WTC11 (cell line): Measurements from ENCODE around the gene RNF215. TPM values are rescaled to one million over a fixed set of nuclear protein-coding genes. Genes with fewer than 3 reads are reported as not detected.

ENCODE experiments used
- ATAC-seq: fragments of 200-7000 bp; cut with Tn5 transposase; 2 replicates; pipeline ENCODE4 v1.10.0; 2021; ENCODE audit warnings: mild to moderate bottlenecking, moderate library complexity
- CTCF ChIA-PET: fragments of 300-600 bp; sonication (Branson Sonifier 250); formaldehyde crosslinking; loops from one replicate; lab custom pipeline; 2021; ENCODE audit warnings: antibody characterized with exemption; lab: Charles Lee
- POLR2A ChIA-PET: fragments of 350-600 bp; sonication (Branson Sonifier 250); formaldehyde crosslinking; loops from one replicate; lab custom pipeline; 2021; ENCODE audit warnings: antibody characterized with exemption; lab: Charles Lee
- DNase-seq: peaks from one replicate; pipeline ENCODE4 v3.0.0; 2021; ENCODE audit warnings: low spot score
- H3K27ac Mint-ChIP-seq: 2 replicates; pipeline ENCODE4 v1.8.0; 2021; ENCODE audit warnings: mixed read lengths
- H3K27me3 Mint-ChIP-seq: 2 replicates; pipeline ENCODE4 v1.8.0; 2021; ENCODE audit warnings: low read depth, mild to moderate bottlenecking, moderate library complexity, mixed read lengths
- H3K36me3 Mint-ChIP-seq: 2 replicates; pipeline ENCODE4 v1.8.0; 2021; ENCODE audit warnings: mixed read lengths
- H3K4me1 Mint-ChIP-seq: 2 replicates; pipeline ENCODE4 v1.8.0; 2022; ENCODE audit warnings: mixed read lengths
- H3K4me3 Mint-ChIP-seq: 2 replicates; pipeline ENCODE4 v1.8.0; 2021; ENCODE audit warnings: mild to moderate bottlenecking, moderate library complexity, mixed read lengths
- H3K9me3 Mint-ChIP-seq: 2 replicates; pipeline ENCODE4 v1.8.0; 2021; ENCODE audit warnings: mixed read lengths
- AFF4 ChIP-seq: sonication (generic); formaldehyde crosslinking; IDR thresholded peaks from 2 replicates; pipeline ENCODE4 v1.8.1; 2023; ENCODE audit warnings: mild to moderate bottlenecking, missing genetic modification reagents, borderline replicate concordance
- ARID4B ChIP-seq: sonication (generic); formaldehyde crosslinking; IDR thresholded peaks from 2 replicates; pipeline ENCODE4 v1.8.0; 2023; ENCODE audit warnings: missing genetic modification reagents, mild to moderate bottlenecking, borderline replicate concordance
- ELF4 ChIP-seq: sonication (generic); formaldehyde crosslinking; IDR thresholded peaks from 2 replicates; pipeline ENCODE4 v1.8.1; 2022; ENCODE audit warnings: low read depth, mild to moderate bottlenecking, moderate library complexity, missing genetic modification reagents
- GRHL2 ChIP-seq: fragments of 250-450 bp; sonication (Bioruptor Pico); IDR thresholded peaks from 2 replicates; pipeline ENCODE4 v1.8.0; 2022; ENCODE audit warnings: mild to moderate bottlenecking, moderate library complexity; ENCODE audit not compliant: insufficient replicate concordance, severe bottlenecking
- IRF2 ChIP-seq: sonication (generic); formaldehyde crosslinking; IDR thresholded peaks from 2 replicates; pipeline ENCODE4 v1.8.0; 2022; ENCODE audit warnings: low read depth, missing genetic modification reagents, borderline replicate concordance
- JUN ChIP-seq: sonication (generic); formaldehyde crosslinking; IDR thresholded peaks from 2 replicates; pipeline ENCODE4 v1.8.0; 2023; ENCODE audit warnings: mild to moderate bottlenecking, missing genetic modification reagents
- KAT7 ChIP-seq: sonication (generic); formaldehyde crosslinking; IDR thresholded peaks from 2 replicates; pipeline ENCODE4 v1.8.1; 2023; ENCODE audit warnings: missing genetic modification reagents, mild to moderate bottlenecking, borderline replicate concordance
- MAX ChIP-seq: sonication (generic); formaldehyde crosslinking; IDR thresholded peaks from 2 replicates; pipeline ENCODE4 v1.8.0; 2022; ENCODE audit warnings: mild to moderate bottlenecking, missing genetic modification reagents
- NFE2L1 ChIP-seq: sonication (generic); formaldehyde crosslinking; IDR thresholded peaks from 2 replicates; pipeline ENCODE4 v1.8.1; 2023; ENCODE audit warnings: missing genetic modification reagents
- NR1H2 ChIP-seq: sonication (generic); formaldehyde crosslinking; IDR thresholded peaks from 2 replicates; pipeline ENCODE4 v1.9.0; 2021; ENCODE audit warnings: mild to moderate bottlenecking, moderate library complexity, missing genetic modification reagents
- PREB ChIP-seq: sonication (generic); formaldehyde crosslinking; IDR thresholded peaks from 2 replicates; pipeline ENCODE4 v1.8.1; 2022; ENCODE audit warnings: mild to moderate bottlenecking, missing genetic modification reagents, moderate library complexity, borderline replicate concordance
- SMAD3 ChIP-seq: sonication (generic); formaldehyde crosslinking; IDR thresholded peaks from 2 replicates; pipeline ENCODE4 v1.8.0; 2022; ENCODE audit warnings: missing genetic modification reagents, mild to moderate bottlenecking, borderline replicate concordance
- SP1 ChIP-seq: sonication (generic); formaldehyde crosslinking; conservative IDR thresholded peaks from 2 replicates; pipeline ENCODE4 v1.8.1; 2022; ENCODE audit warnings: missing genetic modification reagents
- ZNF263 ChIP-seq: sonication (generic); formaldehyde crosslinking; IDR thresholded peaks from 2 replicates; pipeline ENCODE4 v1.8.1; 2022; ENCODE audit warnings: low read depth, mild to moderate bottlenecking, moderate library complexity, missing genetic modification reagents
- ZNF671 ChIP-seq: fragments of 250-450 bp; sonication (Bioruptor Pico); IDR thresholded peaks from 2 replicates; pipeline ENCODE4 v1.8.0; 2021; ENCODE audit warnings: mild to moderate bottlenecking
- total RNA-seq: library from RNA; stranded (reverse); gene quantifications from 3 replicates; pipeline ENCODE4 v1.2.3, GENCODE V29; 2021
- TF ChIP-seq, protein P1 (sequence below): sonication (generic); formaldehyde crosslinking; IDR thresholded peaks from 2 replicates; pipeline ENCODE4 v1.8.0; 2022; ENCODE audit warnings: mild to moderate bottlenecking, missing genetic modification reagents
- TF ChIP-seq, protein P2 (sequence below): fragments of 250-450 bp; sonication (Bioruptor Pico); IDR thresholded peaks from 2 replicates; pipeline ENCODE4 v2.1.2; 2022; ENCODE audit warnings: mild to moderate bottlenecking, moderate library complexity
- TF ChIP-seq, protein P3 (sequence below): sonication (generic); formaldehyde crosslinking; IDR thresholded peaks from 2 replicates; pipeline ENCODE4 v1.8.0; 2022; ENCODE audit warnings: mild to moderate bottlenecking, missing genetic modification reagents

The RNF215 gene
- total RNA-seq, 1 experiment from 2014 or later, result 25.4 TPM

GRCh38 chr22:30427871-30428270 lies 40.7 kb upstream of the RNF215 start:
- POLR2A ChIA-PET, result no interaction called here
- Mint-ChIP-seq H3K36me3 (peaks cover 16% of the 10 kb centered on the region), H3K9me3 (no peaks in the 10 kb centered on the region), H3K27me3 (no peaks in the 10 kb centered on the region; the same call in 1 of the 2 replicates), H3K27ac (no peak overlapping the region), H3K4me3 (no peak overlapping the region), H3K4me1 (peaks cover 21% of the 10 kb centered on the region)
- TF ChIP-seq ELF4 (no peak), GRHL2 (CRISPR knock-in tag) (no peak), KAT7 (no peak), JUN (no peak), NR1H2 (no peak), IRF2 (CRISPR knock-in tag) (no peak), SMAD3 (no peak), MAX (no peak), ZNF671 (CRISPR knock-in tag) (no peak), AFF4 (no peak), NFE2L1 (CRISPR knock-in tag) (no peak), ARID4B (no peak), ZNF263 (CRISPR knock-in tag) (no peak)
- CTCF ChIA-PET, result interaction anchor here (2.2 kb wide), 1 partner anchor 17 kb away, joined by 10 read pairs; no protein-coding TSS in a partner anchor
- DNase-seq, result no peak
- ATAC-seq, result no peak

- Mint-ChIP-seq H3K4me1 (peaks cover 33% of the 10 kb centered on the region), H3K27me3 (no peaks in the 10 kb centered on the region; the same call in 1 of the 2 replicates), H3K27ac (peak overlapping the region; percentile 42), H3K4me3 (peak overlapping the region; percentile 83), H3K9me3 (no peaks in the 10 kb centered on the region), H3K36me3 (peaks cover 20% of the 10 kb centered on the region)
- peak; percentile 40 for ATAC-seq
- ChIA-PET CTCF (interaction anchor here (0.5 to 6.3 kb wide), 29 partner anchors 9 to 1453 kb away, joined by 3 to 149 read pairs (median 5); partner anchors contain the start of genes CASTOR1, GAL3ST1, PES1 and RNF215), POLR2A (interaction anchor here (0.7 to 1.0 kb wide), 3 partner anchors 36 to 102 kb away, joined by 3 to 4 read pairs (median 3); partner anchors contain the start of gene RNF215)
- peak; percentile 88 for DNase-seq
- TF ChIP-seq, protein P1, sequence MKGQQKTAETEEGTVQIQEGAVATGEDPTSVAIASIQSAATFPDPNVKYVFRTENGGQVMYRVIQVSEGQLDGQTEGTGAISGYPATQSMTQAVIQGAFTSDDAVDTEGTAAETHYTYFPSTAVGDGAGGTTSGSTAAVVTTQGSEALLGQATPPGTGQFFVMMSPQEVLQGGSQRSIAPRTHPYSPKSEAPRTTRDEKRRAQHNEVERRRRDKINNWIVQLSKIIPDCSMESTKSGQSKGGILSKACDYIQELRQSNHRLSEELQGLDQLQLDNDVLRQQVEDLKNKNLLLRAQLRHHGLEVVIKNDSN, result no peak
- TF ChIP-seq MAX (peak; percentile 44), PREB (CRISPR knock-in tag) (no peak), SP1 (CRISPR knock-in tag) (0 out of 2 replicates have a peak, but pooled peaks have one; percentile 22)
- TF ChIP-seq, protein P2, sequence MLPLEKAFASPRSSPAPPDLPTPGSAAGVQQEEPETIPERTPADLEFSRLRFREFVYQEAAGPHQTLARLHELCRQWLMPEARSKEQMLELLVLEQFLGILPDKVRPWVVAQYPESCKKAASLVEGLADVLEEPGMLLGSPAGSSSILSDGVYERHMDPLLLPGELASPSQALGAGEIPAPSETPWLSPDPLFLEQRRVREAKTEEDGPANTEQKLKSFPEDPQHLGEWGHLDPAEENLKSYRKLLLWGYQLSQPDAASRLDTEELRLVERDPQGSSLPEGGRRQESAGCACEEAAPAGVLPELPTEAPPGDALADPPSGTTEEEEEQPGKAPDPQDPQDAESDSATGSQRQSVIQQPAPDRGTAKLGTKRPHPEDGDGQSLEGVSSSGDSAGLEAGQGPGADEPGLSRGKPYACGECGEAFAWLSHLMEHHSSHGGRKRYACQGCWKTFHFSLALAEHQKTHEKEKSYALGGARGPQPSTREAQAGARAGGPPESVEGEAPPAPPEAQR, result no peak
- TF ChIP-seq, protein P3, sequence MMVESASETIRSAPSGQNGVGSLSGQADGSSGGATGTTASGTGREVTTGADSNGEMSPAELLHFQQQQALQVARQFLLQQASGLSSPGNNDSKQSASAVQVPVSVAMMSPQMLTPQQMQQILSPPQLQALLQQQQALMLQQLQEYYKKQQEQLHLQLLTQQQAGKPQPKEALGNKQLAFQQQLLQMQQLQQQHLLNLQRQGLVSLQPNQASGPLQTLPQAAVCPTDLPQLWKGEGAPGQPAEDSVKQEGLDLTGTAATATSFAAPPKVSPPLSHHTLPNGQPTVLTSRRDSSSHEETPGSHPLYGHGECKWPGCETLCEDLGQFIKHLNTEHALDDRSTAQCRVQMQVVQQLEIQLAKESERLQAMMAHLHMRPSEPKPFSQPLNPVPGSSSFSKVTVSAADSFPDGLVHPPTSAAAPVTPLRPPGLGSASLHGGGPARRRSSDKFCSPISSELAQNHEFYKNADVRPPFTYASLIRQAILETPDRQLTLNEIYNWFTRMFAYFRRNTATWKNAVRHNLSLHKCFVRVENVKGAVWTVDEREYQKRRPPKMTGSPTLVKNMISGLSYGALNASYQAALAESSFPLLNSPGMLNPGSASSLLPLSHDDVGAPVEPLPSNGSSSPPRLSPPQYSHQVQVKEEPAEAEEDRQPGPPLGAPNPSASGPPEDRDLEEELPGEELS (CRISPR knock-in tag), result 0 out of 2 replicates have a peak, but pooled peaks have one; percentile 5
Measured at GRCh38 chr22:30426388-30427353, 39.5 kb upstream of the RNF215 start.
